Fibroblast of villous mesenchyme (primary cell): Measurements from ENCODE around the gene PAX5. TPM values are rescaled to one million over a fixed set of nuclear protein-coding genes. Genes with fewer than 3 reads are reported as not detected.

Experiments
- DNase-seq: peaks from one replicate; pipeline ENCODE4 v3.0.0-alpha.2; 2010; ENCODE audit warnings: low read depth
- H3K4me3 ChIP-seq: 2 replicates; pipeline ENCODE4 v1.5.1; 2011; ENCODE audit warnings: low read depth, mild to moderate bottlenecking, low read length
- CTCF ChIP-seq: IDR thresholded peaks from 2 replicates; pipeline ENCODE4 v1.5.1; 2012; ENCODE audit warnings: low read depth, mild to moderate bottlenecking, low read length; ENCODE audit not compliant: insufficient read depth
- total RNA-seq: library from RNA; depleted of rRNA; stranded (reverse); fragments of >200 nt; gene quantifications from 2 replicates; pipeline ENCODE4 v1.2.3, GENCODE V29; 2012

PAX5 gene
- total RNA-seq, 1 donor = not detected

- H3K4me3 ChIP-seq = no peak overlapping the region
- no peak for TF ChIP-seq CTCF
- no peak for DNase-seq
These were observed 156.8 kb downstream of the PAX5 start for GRCh38 chr9:36877239-36877638.

- no peak for TF ChIP-seq CTCF
- no peak for DNase-seq
- no peak overlapping the region for H3K4me3 ChIP-seq
These were observed 158.0 kb downstream of the PAX5 start for GRCh38 chr9:36876056-36876455.

- no peak for TF ChIP-seq CTCF
- no peak for DNase-seq
- H3K4me3 ChIP-seq = no peak overlapping the region
These were observed 159.1 kb downstream of the PAX5 start for GRCh38 chr9:36874921-36875320.

GRCh38 chr9:36874261-36874660, 159.8 kb downstream of the PAX5 start:
- no peak overlapping the region for H3K4me3 ChIP-seq
- TF ChIP-seq CTCF = no peak
- DNase-seq = no peak

GRCh38 chr9:36873247-36873875, 160.7 kb downstream of the PAX5 start:
- peak; percentile 91 for TF ChIP-seq CTCF
- peak; percentile 57 for DNase-seq
- no peak overlapping the region for H3K4me3 ChIP-seq

- DNase-seq = no peak
- no peak for TF ChIP-seq CTCF
These were observed 161.4 kb downstream of the PAX5 start for GRCh38 chr9:36872641-36873040.

GRCh38 chr9:36871606-36872005, 162.5 kb downstream of the PAX5 start:
- H3K4me3 ChIP-seq = no peak overlapping the region
- TF ChIP-seq CTCF = no peak
- DNase-seq = no peak

More at GRCh38 chr9:36872641-36873040, 161.4 kb downstream of the PAX5 start:
- no peak overlapping the region for H3K4me3 ChIP-seq
